Measurements from ENCODE around the gene BABAM2. TPM values are rescaled to one million over a fixed set of nuclear protein-coding genes. Genes with fewer than 3 reads are reported as not detected.

BABAM2 gene
- total RNA-seq, 1 donor from 2014 or later, result 34.6 TPM

GRCh38 chr2:27916293-27916995 is 25.9 kb downstream of the BABAM2 start:
- Mint-ChIP-seq H3K27ac (no peak overlapping the region), H3K4me3 (no peak overlapping the region), H3K36me3 (no peaks in the 10 kb centered on the region), H3K4me1 (no peaks in the 10 kb centered on the region), H3K9me3 (no peaks in the 10 kb centered on the region), H3K27me3 (ENCODE audit: insufficient read depth, low read depth) (no peaks in the 10 kb centered on the region)
- Histone ChIP-seq H4K20me1 (ENCODE audit: low read depth) (peaks cover 2% of the 10 kb centered on the region), H3K4me3 (no peak overlapping the region), H3K9ac (no peak overlapping the region), H3F3A (ENCODE audit: low read depth) (no peaks in the 10 kb centered on the region), H3K4me1 (no peaks in the 10 kb centered on the region), H3K4me2 (no peak overlapping the region), H3K36me3 (no peaks in the 10 kb centered on the region), H3K79me2 (ENCODE audit: low read depth) (no peaks in the 10 kb centered on the region), H3K9me3 (ENCODE audit: low read depth) (no peaks in the 10 kb centered on the region), H3K27me3 (no peaks in the 10 kb centered on the region), H3K27ac (no peak overlapping the region), H2AFZ (replicated peaks) (no peak overlapping the region)
- DNase-seq (ENCODE audit: low spot score), result no peak
- no peak for TF ChIP-seq EZH2phosphoT487 (IDR thresholded peaks at IDR 0.05)
- no peak for TF ChIP-seq CTCF (IDR thresholded peaks at IDR 0.05)
- TF ChIP-seq EZH2 (IDR thresholded peaks at IDR 0.05), result no peak

- no peaks in the 10 kb centered on the region for H4K20me1 ChIP-seq (ENCODE audit: low read depth)
- no peak overlapping the region for H3K4me3 ChIP-seq
- DNase-seq (ENCODE audit: low spot score), result no peak
- H2AFZ ChIP-seq (replicated peaks), result no peak overlapping the region
- no peaks in the 10 kb centered on the region for H3K36me3 ChIP-seq
- no peak overlapping the region for H3K27ac ChIP-seq
- no peaks in the 10 kb centered on the region for H3K4me1 ChIP-seq
- H3K9ac ChIP-seq, result no peak overlapping the region
- no peak overlapping the region for H3K4me2 ChIP-seq
- no peaks in the 10 kb centered on the region for H3K27me3 Mint-ChIP-seq (ENCODE audit: insufficient read depth, low read depth)
- no peaks in the 10 kb centered on the region for H3K36me3 Mint-ChIP-seq
- no peaks in the 10 kb centered on the region for H3K9me3 Mint-ChIP-seq
- no peaks in the 10 kb centered on the region for H3K4me1 Mint-ChIP-seq
- no peak overlapping the region for H3K4me3 Mint-ChIP-seq
- H3K27me3 ChIP-seq, result no peaks in the 10 kb centered on the region
- H3F3A ChIP-seq (ENCODE audit: low read depth), result no peaks in the 10 kb centered on the region
- no peak for TF ChIP-seq CTCF (IDR thresholded peaks at IDR 0.05)
- TF ChIP-seq EZH2phosphoT487 (IDR thresholded peaks at IDR 0.05), result no peak
- TF ChIP-seq EZH2 (IDR thresholded peaks at IDR 0.05), result no peak
- H3K9me3 ChIP-seq (ENCODE audit: low read depth), result no peaks in the 10 kb centered on the region
- no peaks in the 10 kb centered on the region for H3K79me2 ChIP-seq (ENCODE audit: low read depth)
- no peak overlapping the region for H3K27ac Mint-ChIP-seq
These were observed 29.8 kb downstream of the BABAM2 start for GRCh38 chr2:27920148-27920885.

GRCh38 chr2:27921424-27921823 is 30.9 kb downstream of the BABAM2 start:
- Histone ChIP-seq H3F3A (ENCODE audit: low read depth) (no peaks in the 10 kb centered on the region), H3K4me3 (no peak overlapping the region), H3K36me3 (no peaks in the 10 kb centered on the region), H4K20me1 (ENCODE audit: low read depth) (no peaks in the 10 kb centered on the region), H2AFZ (replicated peaks) (no peak overlapping the region), H3K79me2 (ENCODE audit: low read depth) (no peaks in the 10 kb centered on the region), H3K27ac (no peak overlapping the region), H3K27me3 (no peaks in the 10 kb centered on the region), H3K9ac (no peak overlapping the region), H3K9me3 (ENCODE audit: low read depth) (no peaks in the 10 kb centered on the region), H3K4me1 (peaks cover 6% of the 10 kb centered on the region), H3K4me2 (no peak overlapping the region)
- no peak overlapping the region for H3K27ac Mint-ChIP-seq
- no peaks in the 10 kb centered on the region for H3K27me3 Mint-ChIP-seq (ENCODE audit: insufficient read depth, low read depth)
- no peak overlapping the region for H3K4me3 Mint-ChIP-seq
- no peaks in the 10 kb centered on the region for H3K9me3 Mint-ChIP-seq
- no peak for TF ChIP-seq EZH2phosphoT487 (IDR thresholded peaks at IDR 0.05)
- TF ChIP-seq CTCF (IDR thresholded peaks at IDR 0.05), result no peak
- no peak for TF ChIP-seq EZH2 (IDR thresholded peaks at IDR 0.05)
- no peaks in the 10 kb centered on the region for H3K36me3 Mint-ChIP-seq
- DNase-seq (ENCODE audit: low spot score), result no peak
- H3K4me1 Mint-ChIP-seq, result peaks cover 3% of the 10 kb centered on the region

Measured in neural progenitor cell (in vitro differentiated cells).